ENCODE measurements around the gene FXYD2.

Gene FXYD2

DNA sequence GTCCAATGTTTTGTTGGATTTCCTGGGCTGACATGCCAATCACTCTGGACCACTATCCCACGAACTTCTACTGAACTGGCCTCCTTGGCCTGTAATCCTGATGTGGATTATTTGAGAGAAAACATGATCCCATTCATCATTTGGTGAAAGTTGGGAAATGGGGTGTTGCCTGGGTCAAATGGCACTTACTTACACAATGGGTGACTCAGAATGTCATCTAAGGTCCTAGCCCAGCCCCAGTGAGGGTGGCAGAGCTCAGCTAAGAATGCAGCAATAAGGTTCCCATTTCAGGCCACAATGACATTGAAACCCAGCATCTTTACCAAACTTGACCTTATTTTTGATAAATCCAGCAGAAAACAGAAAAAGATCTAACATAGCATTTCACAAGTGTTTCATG is 19.5 kb downstream of the FXYD2 start:
- DNase-seq (ENCODE audit: insufficient read length) (no peak), FAIRE-seq (no peak)
- TF ChIP-seq POLR2A (IDR thresholded peaks at IDR 0.05; ENCODE audit: low read depth, low read length), result no peak
- no peak for TF ChIP-seq TAF1 (IDR thresholded peaks at IDR 0.05; ENCODE audit: borderline replicate concordance, low read depth, low read length)
- TF ChIP-seq POLR2AphosphoS5 (IDR thresholded peaks at IDR 0.05; ENCODE audit: low read depth, low read length), result no peak

DNA sequence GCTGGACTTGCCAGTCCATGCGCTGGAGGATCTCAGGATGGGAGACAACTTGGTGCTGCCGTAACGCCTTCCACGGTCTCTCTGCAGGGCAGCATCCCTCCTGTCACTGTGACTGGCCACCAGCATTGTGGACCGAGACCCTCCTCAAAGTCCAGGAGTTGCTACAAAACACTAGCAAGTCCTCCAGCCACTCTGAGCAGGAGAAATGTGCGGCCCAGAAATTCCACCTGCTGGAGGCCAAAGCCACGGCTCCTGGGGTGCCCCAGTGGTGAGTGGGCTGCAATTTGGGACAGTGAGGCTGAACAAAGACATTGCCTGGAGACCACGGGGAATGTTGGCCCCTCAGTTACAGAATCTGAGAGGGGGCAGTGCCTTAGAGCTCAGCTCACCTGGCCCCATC is 20.6 kb downstream of the FXYD2 start:
- FAIRE-seq, result no peak
- TF ChIP-seq POLR2AphosphoS5 (IDR thresholded peaks at IDR 0.05; ENCODE audit: low read depth, low read length) (no peak), TAF1 (IDR thresholded peaks at IDR 0.05; ENCODE audit: borderline replicate concordance, low read depth, low read length) (no peak), POLR2A (IDR thresholded peaks at IDR 0.05; ENCODE audit: low read depth, low read length) (no peak)
- DNase-seq (ENCODE audit: insufficient read length), result no peak

DNA sequence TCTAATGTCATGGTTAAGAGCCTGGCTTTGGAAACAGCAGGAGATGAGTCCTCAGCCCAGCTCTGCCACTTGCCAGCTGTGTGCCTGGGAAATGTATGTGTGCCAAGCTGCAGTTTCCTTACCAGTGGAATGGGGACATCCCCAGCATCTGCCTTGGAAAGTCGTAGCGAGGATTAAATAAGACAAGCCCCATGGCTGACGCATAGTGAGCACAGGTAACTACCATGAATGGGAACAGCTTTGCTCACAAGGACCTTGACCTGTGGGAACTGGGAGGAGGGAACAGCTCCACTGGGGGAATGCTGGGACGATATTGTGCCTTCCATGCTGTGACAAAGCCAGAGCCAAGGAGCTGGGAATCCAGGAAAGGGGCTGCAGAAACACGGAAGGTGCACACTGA is 24.9 kb downstream of the FXYD2 start:
- no peak for DNase-seq (ENCODE audit: insufficient read length)
- TF ChIP-seq TAF1 (IDR thresholded peaks at IDR 0.05; ENCODE audit: borderline replicate concordance, low read depth, low read length), result no peak
- no peak for TF ChIP-seq POLR2AphosphoS5 (IDR thresholded peaks at IDR 0.05; ENCODE audit: low read depth, low read length)
- no peak for TF ChIP-seq POLR2A (IDR thresholded peaks at IDR 0.05; ENCODE audit: low read depth, low read length)

DNA sequence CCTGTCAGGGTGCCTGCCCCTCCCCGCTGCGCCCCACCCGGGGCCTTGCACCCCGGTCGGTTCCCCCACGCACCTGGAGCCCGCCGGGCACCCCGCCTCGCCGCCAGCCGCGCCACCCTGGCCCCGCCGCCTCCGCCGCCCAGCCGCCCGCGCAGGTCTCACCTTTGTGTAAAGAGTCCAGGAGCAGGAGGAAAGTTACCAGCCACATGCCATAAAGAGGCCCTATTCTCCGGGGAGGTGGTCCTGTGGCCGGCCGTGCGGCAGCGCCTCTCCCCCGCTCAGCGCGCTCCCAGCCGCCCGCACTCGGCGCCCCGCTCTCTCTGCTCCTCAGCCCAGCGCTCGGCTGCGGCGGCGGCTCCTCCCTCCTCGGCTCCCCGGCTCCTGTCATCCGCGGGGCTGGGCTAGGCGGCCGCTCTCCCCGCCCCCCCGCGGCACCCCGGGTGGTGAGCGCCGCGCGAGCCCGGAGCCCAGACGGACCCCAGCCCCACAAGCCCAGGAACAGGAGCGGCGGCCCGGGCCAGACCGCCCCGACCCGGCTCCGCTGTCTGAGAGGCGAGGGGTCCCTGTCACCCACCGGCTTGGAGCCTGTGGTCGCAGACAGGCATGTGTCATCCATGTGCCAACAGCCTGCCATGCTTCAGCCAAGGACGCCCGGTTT is 27.5 kb downstream of the FXYD2 start, which contains the start of gene DSCAML1:
Gene DSCAML1, minus strand, starts transcription at position 345 of the 658 bp plus-strand sequence. Its CDS starts 137 bp downstream, at position 208.
- TF ChIP-seq POLR2AphosphoS5 (IDR thresholded peaks at IDR 0.05; ENCODE audit: low read depth, low read length), result no peak
- no peak for TF ChIP-seq TAF1 (IDR thresholded peaks at IDR 0.05; ENCODE audit: borderline replicate concordance, low read depth, low read length)
- TF ChIP-seq POLR2A (IDR thresholded peaks at IDR 0.05; ENCODE audit: low read depth, low read length), result no peak
- FAIRE-seq, result no peak
- no peak for DNase-seq (ENCODE audit: insufficient read length)

More for the DNA sequence above, 24.9 kb downstream of the FXYD2 start:
- no peak for FAIRE-seq

DNA sequence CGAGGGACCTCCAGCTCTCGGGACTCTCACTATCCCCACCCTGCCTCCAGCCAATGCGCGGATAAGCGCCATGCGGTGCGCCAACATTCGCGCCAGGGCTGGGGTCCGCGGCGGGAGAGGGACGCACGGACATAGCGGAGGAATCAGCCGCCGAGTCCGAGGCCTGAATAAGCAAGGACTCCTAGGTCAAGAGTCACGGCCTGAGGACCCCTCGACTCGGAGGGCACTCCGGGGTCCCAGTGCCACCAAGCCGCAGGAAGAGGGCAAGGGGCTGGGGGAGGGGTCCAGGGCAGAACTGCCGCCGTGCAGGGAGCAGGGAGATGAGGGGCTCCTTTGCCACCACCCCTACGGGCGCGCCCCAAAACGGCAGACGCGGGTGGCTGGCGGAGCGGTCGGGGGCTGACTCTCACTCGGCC is 28.1 kb downstream of the FXYD2 start:
- FAIRE-seq (no peak), DNase-seq (ENCODE audit: insufficient read length) (no peak)
- no peak for TF ChIP-seq POLR2AphosphoS5 (IDR thresholded peaks at IDR 0.05; ENCODE audit: low read depth, low read length)
- TF ChIP-seq TAF1 (IDR thresholded peaks at IDR 0.05; ENCODE audit: borderline replicate concordance, low read depth, low read length), result no peak
- TF ChIP-seq POLR2A (IDR thresholded peaks at IDR 0.05; ENCODE audit: low read depth, low read length), result no peak

DNA sequence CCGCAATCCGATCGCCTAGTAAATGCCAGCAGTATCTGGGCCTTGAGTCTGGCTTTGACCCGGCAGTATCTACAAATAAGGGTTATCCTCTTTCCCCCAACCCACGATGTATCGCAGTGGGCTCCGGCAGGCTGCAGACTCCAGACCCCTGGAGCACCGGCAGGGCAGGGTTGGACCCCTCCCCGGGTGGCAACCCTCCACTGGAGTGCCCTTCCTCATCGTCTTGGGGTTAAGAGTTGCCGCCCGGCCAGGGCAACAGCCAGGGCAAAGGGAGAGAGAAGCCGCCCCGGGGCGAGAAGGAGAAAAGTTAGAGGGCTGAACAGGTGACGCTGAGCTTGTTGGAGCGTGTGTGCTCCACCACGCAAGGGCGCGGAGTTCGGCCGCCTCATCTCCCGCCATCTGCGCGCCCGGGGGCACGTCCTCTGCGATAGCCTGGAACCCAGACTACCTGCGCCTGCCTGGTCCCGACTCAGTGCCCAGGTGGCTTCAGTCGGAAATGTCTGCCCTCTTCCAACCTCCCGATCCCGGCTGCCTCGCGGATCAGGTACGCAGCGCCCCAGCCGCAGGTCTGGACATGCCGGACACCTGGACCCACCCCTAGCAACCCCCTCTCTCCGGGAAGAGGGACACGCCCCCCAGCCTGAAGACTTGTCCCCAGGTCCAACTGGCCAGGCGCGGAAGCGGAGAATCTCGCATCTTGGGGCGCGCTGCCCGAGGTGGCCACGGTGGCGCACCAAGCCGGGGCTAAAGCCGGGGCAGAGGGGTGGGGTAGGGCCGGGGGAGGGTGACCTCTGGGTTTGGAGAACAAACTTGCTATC is 28.7 kb downstream of the FXYD2 start:
- TF ChIP-seq TAF1 (IDR thresholded peaks at IDR 0.05; ENCODE audit: borderline replicate concordance, low read depth, low read length) (no peak), POLR2AphosphoS5 (IDR thresholded peaks at IDR 0.05; ENCODE audit: low read depth, low read length) (no peak), POLR2A (IDR thresholded peaks at IDR 0.05; ENCODE audit: low read depth, low read length) (no peak)
- FAIRE-seq, result no peak
- DNase-seq (ENCODE audit: insufficient read length), result no peak

DNA sequence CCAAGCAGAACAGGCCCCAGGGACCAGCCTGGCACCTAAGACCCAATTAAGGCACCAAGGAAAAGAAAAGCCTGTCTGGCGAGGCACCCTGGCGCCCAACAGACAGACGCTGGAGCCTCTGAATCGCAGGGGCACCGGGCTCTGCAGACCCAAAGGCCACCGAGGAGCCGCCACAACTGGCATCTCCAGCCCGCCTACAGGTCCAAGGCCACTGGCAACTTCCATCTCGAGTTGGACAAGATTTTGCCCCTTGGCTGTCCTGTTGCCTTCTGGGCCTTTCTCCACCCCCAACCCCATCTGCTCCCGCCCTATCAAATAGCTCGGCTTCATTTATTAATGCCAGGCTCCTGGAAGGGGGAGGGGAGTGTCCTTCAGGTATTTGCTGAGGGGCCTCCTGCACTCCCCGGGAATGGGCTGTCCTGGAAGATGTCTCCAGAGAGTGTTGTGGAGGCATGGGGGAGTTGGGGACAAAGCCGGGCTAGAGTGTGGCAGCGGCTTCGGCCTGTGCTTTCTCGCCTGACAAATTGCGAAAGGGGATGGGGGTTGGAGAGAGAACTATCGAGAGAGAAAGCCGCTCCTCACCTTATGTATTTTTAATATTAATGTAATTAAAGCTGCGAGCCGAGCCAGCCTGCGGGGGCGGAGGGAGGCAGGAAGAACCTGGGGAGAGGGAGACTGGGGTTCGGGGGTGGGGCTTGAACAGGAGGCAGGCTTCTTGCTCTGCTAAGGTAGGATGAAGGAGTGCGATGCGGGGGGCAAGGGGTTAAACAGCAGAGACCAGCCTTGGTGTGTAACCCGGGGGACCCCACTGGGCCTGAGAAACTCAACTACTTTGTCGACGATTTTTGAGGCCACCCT is 29.5 kb downstream of the FXYD2 start:
- TF ChIP-seq POLR2AphosphoS5 (IDR thresholded peaks at IDR 0.05; ENCODE audit: low read depth, low read length) (no peak), POLR2A (IDR thresholded peaks at IDR 0.05; ENCODE audit: low read depth, low read length) (no peak), TAF1 (IDR thresholded peaks at IDR 0.05; ENCODE audit: borderline replicate concordance, low read depth, low read length) (no peak)
- no peak for FAIRE-seq
- DNase-seq (ENCODE audit: insufficient read length), result no peak

DNA sequence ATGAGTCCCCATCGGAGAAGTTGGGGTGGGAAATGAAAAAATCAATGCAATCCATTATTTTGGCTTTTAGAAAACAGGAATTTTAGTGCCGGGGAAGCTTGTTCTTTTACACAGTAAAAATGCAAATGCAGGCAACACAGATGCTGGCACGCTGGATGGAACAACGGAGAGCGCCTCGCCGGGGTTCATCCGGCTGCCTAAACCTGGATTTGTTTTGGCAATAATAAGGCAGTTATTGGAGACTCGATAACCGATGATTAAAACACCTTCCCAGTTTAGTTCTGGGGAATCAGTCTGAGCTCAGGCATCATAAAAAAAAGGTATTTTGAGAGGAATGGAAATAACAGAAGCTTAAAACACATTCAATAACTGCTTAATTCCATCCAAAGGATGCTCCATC is 30.4 kb downstream of the FXYD2 start:
- FAIRE-seq (no peak), DNase-seq (ENCODE audit: insufficient read length) (no peak)
- no peak for TF ChIP-seq POLR2A (IDR thresholded peaks at IDR 0.05; ENCODE audit: low read depth, low read length)
- TF ChIP-seq TAF1 (IDR thresholded peaks at IDR 0.05; ENCODE audit: borderline replicate concordance, low read depth, low read length), result no peak
- TF ChIP-seq POLR2AphosphoS5 (IDR thresholded peaks at IDR 0.05; ENCODE audit: low read depth, low read length), result no peak

DNA sequence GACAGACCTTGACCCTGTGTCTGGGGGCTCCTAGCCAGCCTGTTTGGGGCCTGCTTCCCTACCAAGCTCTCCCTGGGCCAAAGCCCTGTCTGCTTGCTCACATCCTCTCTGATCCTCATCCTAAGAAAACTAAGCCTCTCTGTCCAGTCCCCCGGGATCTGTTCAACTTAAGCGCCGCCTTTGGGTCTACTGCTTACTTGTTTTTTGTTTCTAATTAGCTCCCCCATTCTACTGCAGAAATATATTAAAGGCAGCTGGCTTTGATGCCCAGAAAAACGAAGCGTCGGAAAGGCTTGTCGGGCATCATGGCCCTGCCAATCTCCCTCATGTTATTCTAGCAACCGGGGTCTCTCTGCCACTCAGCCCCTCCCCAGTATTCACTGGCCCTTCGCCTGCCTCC is 31.0 kb downstream of the FXYD2 start:
- no peak for TF ChIP-seq POLR2A (IDR thresholded peaks at IDR 0.05; ENCODE audit: low read depth, low read length)
- no peak for TF ChIP-seq TAF1 (IDR thresholded peaks at IDR 0.05; ENCODE audit: borderline replicate concordance, low read depth, low read length)
- TF ChIP-seq POLR2AphosphoS5 (IDR thresholded peaks at IDR 0.05; ENCODE audit: low read depth, low read length), result no peak
- no peak for DNase-seq (ENCODE audit: insufficient read length)
- FAIRE-seq, result no peak

DNA sequence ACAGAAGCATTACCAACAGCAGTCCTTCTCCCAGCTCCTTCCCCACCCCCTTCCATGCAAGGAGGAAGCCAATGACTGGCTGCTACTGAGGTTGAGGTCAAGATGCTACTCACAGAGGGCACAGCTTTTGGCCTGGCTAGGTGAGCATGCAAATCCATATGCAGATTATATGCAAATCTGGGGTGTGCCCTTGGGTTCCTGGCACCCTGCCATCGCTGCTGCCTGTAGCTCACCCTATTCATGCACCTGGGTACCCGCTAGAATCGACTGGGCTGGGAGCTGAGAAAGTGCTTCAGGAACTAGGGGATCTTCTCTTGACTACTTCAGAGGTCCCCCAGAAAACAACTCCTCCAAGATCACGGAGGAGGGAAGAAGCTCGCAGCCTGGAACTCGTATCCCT is 31.6 kb downstream of the FXYD2 start:
- no peak for DNase-seq (ENCODE audit: insufficient read length)
- FAIRE-seq, result peak; percentile 9
- no peak for TF ChIP-seq TAF1 (IDR thresholded peaks at IDR 0.05; ENCODE audit: borderline replicate concordance, low read depth, low read length)
- no peak for TF ChIP-seq POLR2A (IDR thresholded peaks at IDR 0.05; ENCODE audit: low read depth, low read length)
- no peak for TF ChIP-seq POLR2AphosphoS5 (IDR thresholded peaks at IDR 0.05; ENCODE audit: low read depth, low read length)

DNA sequence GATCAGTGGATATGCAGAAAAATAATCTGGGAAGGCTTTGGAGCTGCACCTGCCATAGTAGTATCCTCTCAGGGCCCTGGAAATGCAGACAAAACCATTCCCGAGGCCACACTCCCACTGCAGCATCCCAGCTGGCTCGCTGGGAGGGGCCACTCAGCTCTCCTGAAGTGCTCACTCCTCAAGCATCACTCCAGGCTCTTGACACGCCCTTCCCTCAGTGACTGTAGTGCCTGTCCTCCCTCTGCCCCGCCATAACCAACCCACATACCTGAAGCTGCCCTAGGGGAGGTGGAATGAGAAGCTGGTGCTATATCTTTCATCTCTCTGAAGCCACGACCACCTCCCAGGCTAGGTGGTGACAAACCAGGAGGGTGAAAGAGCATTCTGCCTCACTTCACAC is 32.3 kb downstream of the FXYD2 start:
- no peak for FAIRE-seq
- no peak for DNase-seq (ENCODE audit: insufficient read length)
- TF ChIP-seq TAF1 (IDR thresholded peaks at IDR 0.05; ENCODE audit: borderline replicate concordance, low read depth, low read length), result no peak
- no peak for TF ChIP-seq POLR2A (IDR thresholded peaks at IDR 0.05; ENCODE audit: low read depth, low read length)
- TF ChIP-seq POLR2AphosphoS5 (IDR thresholded peaks at IDR 0.05; ENCODE audit: low read depth, low read length), result no peak
